ENCODE measurements around the gene SLMAP. TPM values are rescaled to one million over a fixed set of nuclear protein-coding genes. Genes with fewer than 3 reads are reported as not detected.
A peak's percentile ranks its signal among the peaks of the same experiment; 100 is the strongest.

The SLMAP gene
- polyA plus RNA-seq, 2 of the 4 experiments (the other 2 are of a cell fraction), result 15.2 to 33.1 TPM

DNA sequence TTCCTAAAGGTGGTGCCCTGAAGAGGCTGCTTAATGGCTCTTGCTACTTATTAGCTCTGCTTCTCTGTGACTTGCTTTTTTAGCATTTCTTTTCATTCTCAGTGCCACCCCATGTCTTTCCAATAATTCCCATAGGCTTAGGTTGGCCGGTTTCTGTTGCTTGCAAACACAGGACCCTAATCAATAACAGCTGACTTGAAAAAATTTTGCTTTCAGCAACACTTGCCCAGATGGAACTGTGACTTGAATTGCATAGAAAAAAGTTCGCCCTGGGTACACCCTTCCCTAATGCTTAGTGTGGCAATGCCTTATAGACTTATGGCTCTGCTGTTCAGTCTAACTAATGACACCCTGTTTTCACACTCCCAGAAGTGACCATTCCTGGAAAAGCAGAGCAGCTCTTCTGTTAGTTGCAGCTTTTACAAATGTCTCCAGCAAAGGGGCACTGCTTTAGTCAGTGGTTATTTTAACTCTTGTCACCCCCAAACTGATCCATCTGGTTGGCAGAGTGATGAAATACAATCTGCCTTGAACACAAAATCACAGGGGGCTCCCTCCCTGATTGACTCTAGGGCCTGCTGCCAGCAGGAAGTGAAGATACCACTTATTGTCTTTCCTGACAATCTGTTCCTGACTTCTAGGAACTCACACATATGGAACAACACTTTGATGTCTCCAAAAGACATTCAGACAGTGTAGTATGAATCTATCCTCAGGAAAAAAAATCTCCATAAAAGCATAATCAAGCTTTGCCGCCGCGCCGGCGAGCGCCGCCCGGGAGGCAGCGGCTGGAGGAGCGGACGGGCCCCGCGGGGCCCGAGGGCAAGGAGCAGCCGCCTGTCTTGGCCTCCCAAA lies 9.7 kb upstream of the SLMAP start:
- Histone ChIP-seq H3K4me2 (no peak overlapping the region), H3K4me3 (no peak overlapping the region), H3K27ac (no peak overlapping the region), H3K4me1 (no peaks in the 10 kb centered on the region; the same call in 2 of the 3 replicates), H3K9me3 (no peaks in the 10 kb centered on the region)
- TF ChIP-seq, protein P1, sequence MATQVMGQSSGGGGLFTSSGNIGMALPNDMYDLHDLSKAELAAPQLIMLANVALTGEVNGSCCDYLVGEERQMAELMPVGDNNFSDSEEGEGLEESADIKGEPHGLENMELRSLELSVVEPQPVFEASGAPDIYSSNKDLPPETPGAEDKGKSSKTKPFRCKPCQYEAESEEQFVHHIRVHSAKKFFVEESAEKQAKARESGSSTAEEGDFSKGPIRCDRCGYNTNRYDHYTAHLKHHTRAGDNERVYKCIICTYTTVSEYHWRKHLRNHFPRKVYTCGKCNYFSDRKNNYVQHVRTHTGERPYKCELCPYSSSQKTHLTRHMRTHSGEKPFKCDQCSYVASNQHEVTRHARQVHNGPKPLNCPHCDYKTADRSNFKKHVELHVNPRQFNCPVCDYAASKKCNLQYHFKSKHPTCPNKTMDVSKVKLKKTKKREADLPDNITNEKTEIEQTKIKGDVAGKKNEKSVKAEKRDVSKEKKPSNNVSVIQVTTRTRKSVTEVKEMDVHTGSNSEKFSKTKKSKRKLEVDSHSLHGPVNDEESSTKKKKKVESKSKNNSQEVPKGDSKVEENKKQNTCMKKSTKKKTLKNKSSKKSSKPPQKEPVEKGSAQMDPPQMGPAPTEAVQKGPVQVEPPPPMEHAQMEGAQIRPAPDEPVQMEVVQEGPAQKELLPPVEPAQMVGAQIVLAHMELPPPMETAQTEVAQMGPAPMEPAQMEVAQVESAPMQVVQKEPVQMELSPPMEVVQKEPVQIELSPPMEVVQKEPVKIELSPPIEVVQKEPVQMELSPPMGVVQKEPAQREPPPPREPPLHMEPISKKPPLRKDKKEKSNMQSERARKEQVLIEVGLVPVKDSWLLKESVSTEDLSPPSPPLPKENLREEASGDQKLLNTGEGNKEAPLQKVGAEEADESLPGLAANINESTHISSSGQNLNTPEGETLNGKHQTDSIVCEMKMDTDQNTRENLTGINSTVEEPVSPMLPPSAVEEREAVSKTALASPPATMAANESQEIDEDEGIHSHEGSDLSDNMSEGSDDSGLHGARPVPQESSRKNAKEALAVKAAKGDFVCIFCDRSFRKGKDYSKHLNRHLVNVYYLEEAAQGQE (IDR thresholded peaks at IDR 0.05), result no peak
- no peak for TF ChIP-seq JUNB (IDR thresholded peaks at IDR 0.05)
- TF ChIP-seq, protein P2, sequence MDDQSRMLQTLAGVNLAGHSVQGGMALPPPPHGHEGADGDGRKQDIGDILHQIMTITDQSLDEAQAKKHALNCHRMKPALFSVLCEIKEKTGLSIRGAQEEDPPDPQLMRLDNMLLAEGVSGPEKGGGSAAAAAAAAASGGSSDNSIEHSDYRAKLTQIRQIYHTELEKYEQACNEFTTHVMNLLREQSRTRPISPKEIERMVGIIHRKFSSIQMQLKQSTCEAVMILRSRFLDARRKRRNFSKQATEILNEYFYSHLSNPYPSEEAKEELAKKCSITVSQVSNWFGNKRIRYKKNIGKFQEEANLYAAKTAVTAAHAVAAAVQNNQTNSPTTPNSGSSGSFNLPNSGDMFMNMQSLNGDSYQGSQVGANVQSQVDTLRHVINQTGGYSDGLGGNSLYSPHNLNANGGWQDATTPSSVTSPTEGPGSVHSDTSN (IDR thresholded peaks at IDR 0.05), result no peak
- no peak for TF ChIP-seq HOXA7 (CRISPR knock-in tag; IDR thresholded peaks at IDR 0.05)
- TF ChIP-seq MAFK (IDR thresholded peaks at IDR 0.05; ENCODE audit: partially characterized antibody), result no peak
- TF ChIP-seq RARB (CRISPR knock-in tag; IDR thresholded peaks at IDR 0.05), result no peak
- TF ChIP-seq GATA3 (IDR thresholded peaks at IDR 0.05; ENCODE audit: borderline replicate concordance), result no peak
- no peak for TF ChIP-seq HOXB13 (CRISPR knock-in tag; IDR thresholded peaks at IDR 0.05; ENCODE audit: low read depth)
- TF ChIP-seq RNF2 (IDR thresholded peaks at IDR 0.05; ENCODE audit: borderline replicate concordance, low read depth), result no peak
- no peak for TF ChIP-seq CHD4 (IDR thresholded peaks at IDR 0.05; ENCODE audit: borderline replicate concordance)
- TF ChIP-seq HDAC2 (IDR thresholded peaks at IDR 0.05), result no peak
- TF ChIP-seq FOXS1 (CRISPR knock-in tag; IDR thresholded peaks at IDR 0.05), result no peak
- TF ChIP-seq HOXB5 (CRISPR knock-in tag; IDR thresholded peaks at IDR 0.05), result no peak
- no peak for TF ChIP-seq TP53 (CRISPR knock-in tag; IDR thresholded peaks at IDR 0.05)
- TF ChIP-seq ZNF302 (CRISPR knock-in tag; IDR thresholded peaks at IDR 0.05), result no peak
- no peak for TF ChIP-seq NR3C1 (IDR thresholded peaks at IDR 0.05)
- TF ChIP-seq HEYL (CRISPR knock-in tag; IDR thresholded peaks at IDR 0.05), result no peak
- TF ChIP-seq, protein P3, sequence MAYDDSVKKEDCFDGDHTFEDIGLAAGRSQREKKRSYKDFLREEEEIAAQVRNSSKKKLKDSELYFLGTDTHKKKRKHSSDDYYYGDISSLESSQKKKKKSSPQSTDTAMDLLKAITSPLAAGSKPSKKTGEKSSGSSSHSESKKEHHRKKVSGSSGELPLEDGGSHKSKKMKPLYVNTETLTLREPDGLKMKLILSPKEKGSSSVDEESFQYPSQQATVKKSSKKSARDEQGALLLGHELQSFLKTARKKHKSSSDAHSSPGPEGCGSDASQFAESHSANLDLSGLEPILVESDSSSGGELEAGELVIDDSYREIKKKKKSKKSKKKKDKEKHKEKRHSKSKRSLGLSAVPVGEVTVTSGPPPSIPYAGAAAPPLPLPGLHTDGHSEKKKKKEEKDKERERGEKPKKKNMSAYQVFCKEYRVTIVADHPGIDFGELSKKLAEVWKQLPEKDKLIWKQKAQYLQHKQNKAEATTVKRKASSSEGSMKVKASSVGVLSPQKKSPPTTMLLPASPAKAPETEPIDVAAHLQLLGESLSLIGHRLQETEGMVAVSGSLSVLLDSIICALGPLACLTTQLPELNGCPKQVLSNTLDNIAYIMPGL (CRISPR knock-in tag; IDR thresholded peaks at IDR 0.05; ENCODE audit: borderline replicate concordance), result no peak
- TF ChIP-seq POLR2AphosphoS2 (conservative IDR thresholded peaks at IDR 0.05; ENCODE audit: low read length), result no peak
- TF ChIP-seq CHD2 (IDR thresholded peaks at IDR 0.05; ENCODE audit: low read length, partially characterized antibody), result no peak
- ATAC-seq, result peak in 1 of 2 experiments; percentile 36; a peak in 1 of 6 replicates
- FAIRE-seq, result no peak
- CTCF ChIA-PET, result interaction anchor here (0.7 kb wide), 1 partner anchor 202 kb away, joined by 3 read pairs; no protein-coding TSS in a partner anchor
- 90% methylated on average over 11 of the region's 17 CpGs for WGBS (ENCODE audit: missing lambda C conversion rate)
- DNase-seq (ENCODE audit: low read depth in 1 of 2, low spot score in 1 of 2), result no peak
- POLR2A ChIA-PET, result no interaction called here

DNA sequence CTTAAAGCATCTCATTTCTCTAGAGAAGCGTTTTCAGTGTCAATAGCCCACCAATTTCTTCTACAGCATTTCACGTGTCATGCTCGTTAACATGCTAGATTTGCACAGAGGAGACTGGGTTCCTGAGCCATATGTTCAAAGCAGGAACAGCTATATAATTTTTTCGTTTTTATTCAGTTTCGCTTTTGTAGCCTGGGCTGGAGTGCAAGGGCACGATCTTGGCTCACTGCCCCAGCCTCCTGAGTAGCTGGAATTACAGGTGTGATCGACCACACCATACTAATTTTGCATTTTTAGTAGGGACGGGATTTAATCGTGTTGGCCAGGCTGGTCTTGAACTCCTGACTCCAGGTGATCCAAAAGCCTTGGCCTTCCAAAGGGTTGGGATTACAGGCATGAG lies 6.6 kb upstream of the SLMAP start:
- ChIA-PET CTCF (interaction anchor here (0.7 kb wide), 1 partner anchor 103 kb away, joined by 4 read pairs; no protein-coding TSS in a partner anchor), POLR2A (no interaction called here)

More for the DNA sequence above, 6.6 kb upstream of the SLMAP start:
- FAIRE-seq (no peak), DNase-seq (ENCODE audit: low read depth in 1 of 2, low spot score in 1 of 2) (no peak), ATAC-seq (no peak)
- no peak for TF ChIP-seq ZSCAN20 (CRISPR knock-in tag; IDR thresholded peaks at IDR 0.05)
- no peak overlapping the region for H3K4me3 ChIP-seq
- H3K4me2 ChIP-seq, result no peak overlapping the region
- H3K9me3 ChIP-seq, result no peaks in the 10 kb centered on the region
- 86% methylated on average over 9 of the region's 9 CpGs for WGBS (ENCODE audit: missing lambda C conversion rate)
- no peak overlapping the region for H3K27ac ChIP-seq
- peaks cover 22% of the 10 kb centered on the region for H3K4me1 ChIP-seq
